CD8-positive, alpha-beta memory T cell (primary cell): ENCODE results near the gene CAPN12. TPM values are rescaled to one million over a fixed set of nuclear protein-coding genes. Genes with fewer than 3 reads are reported as not detected.
A peak's percentile ranks its signal among the peaks of the same experiment; 100 is the strongest.

Source experiments
- CTCF ChIA-PET: fragments of 350-600 bp; sonication (Branson Sonifier 250); formaldehyde crosslinking; loops from one replicate; lab custom pipeline; 2021; ENCODE audit warnings: antibody characterized with exemption; lab: Charles Lee
- POLR2A ChIA-PET: fragments of 350-600 bp; sonication (Branson Sonifier 250); formaldehyde crosslinking; loops from one replicate; lab custom pipeline; 2021; ENCODE audit warnings: antibody characterized with exemption; lab: Charles Lee
- DNase-seq, 5 donors: peaks; one replicate each; pipeline versions ENCODE4 v3.0.0 to v3.0.0-alpha.2; 2020 to 2022; ENCODE audit warnings: mixed read lengths in 1 of 5
- H3K27ac ChIP-seq: one replicate; pipeline ENCODE4 v1.7.0; 2013; ENCODE audit warnings: low read depth, mild to moderate bottlenecking, low read length, moderate library complexity
- H3K27me3 ChIP-seq: 2 replicates; pipeline ENCODE4 v1.7.0; 2013; ENCODE audit warnings: low read length, mild to moderate bottlenecking; ENCODE audit not compliant: insufficient read depth, poor library complexity, severe bottlenecking
- H3K36me3 ChIP-seq: 2 replicates; pipeline ENCODE4 v1.7.0; 2013; ENCODE audit warnings: mild to moderate bottlenecking, low read length, moderate library complexity; ENCODE audit not compliant: insufficient read depth
- H3K4me1 ChIP-seq: 2 replicates; pipeline ENCODE4 v1.7.0; 2013; ENCODE audit warnings: mild to moderate bottlenecking, low read length, moderate library complexity; ENCODE audit not compliant: insufficient read depth
- H3K4me3 ChIP-seq: 2 replicates; pipeline ENCODE4 v1.7.0; 2013; ENCODE audit warnings: mild to moderate bottlenecking, low read length
- H3K9me3 ChIP-seq: 2 replicates; pipeline ENCODE4 v1.7.0; 2013; ENCODE audit warnings: mild to moderate bottlenecking, low read length
- H3K27ac Mint-ChIP-seq, 8 donors: one replicate each; pipeline ENCODE4 v1.8.0; 2020 to 2021; ENCODE audit warnings: mixed read lengths in 8 of 8, mild to moderate bottlenecking in 6 of 8, inconsistent platforms in 3 of 8, moderate library complexity in 3 of 8
- H3K27me3 Mint-ChIP-seq, 2 donors: one replicate each; pipeline ENCODE4 v1.8.0; 2020 to 2021; ENCODE audit warnings: mixed read lengths in 2 of 2, mild to moderate bottlenecking in 1 of 2, moderate library complexity in 1 of 2
- H3K36me3 Mint-ChIP-seq, 3 donors: one replicate each; pipeline ENCODE4 v1.8.0; 2020 to 2021; ENCODE audit warnings: mixed read lengths in 3 of 3, inconsistent platforms in 1 of 3, mild to moderate bottlenecking in 1 of 3
- H3K4me1 Mint-ChIP-seq, 3 donors: one replicate each; pipeline ENCODE4 v1.8.0; 2020 to 2021; ENCODE audit warnings: mixed read lengths in 3 of 3, inconsistent platforms in 1 of 3, mild to moderate bottlenecking in 1 of 3
- H3K4me3 Mint-ChIP-seq, 7 donors: one replicate each; pipeline ENCODE4 v1.8.0; 2020 to 2021; ENCODE audit warnings: mixed read lengths in 7 of 7, mild to moderate bottlenecking in 6 of 7, moderate library complexity in 4 of 7, inconsistent platforms in 2 of 7
- H3K9me3 Mint-ChIP-seq, 5 donors: one replicate each; pipeline ENCODE4 v1.8.0; 2020 to 2022; ENCODE audit warnings: mixed read lengths in 5 of 5, mild to moderate bottlenecking in 3 of 5, moderate library complexity in 2 of 5, inconsistent platforms in 1 of 5
- polyA plus RNA-seq: library from polyadenylated mRNA; unstranded; fragments of 300-500 nt; fragmentation: Illumina TruSeq; gene quantifications from one replicate; pipeline ENCODE4 v1.2.3, GENCODE V29; 2021
- total RNA-seq, 2 experiments: library from RNA; stranded (reverse); gene quantifications; one replicate each; pipeline ENCODE4 v1.2.3, GENCODE V29; 2021

The CAPN12 gene
- total and polyA plus RNA-seq, 3 experiments from 2014 or later: 5.2 to 19.5 (median 5.3) TPM

- Histone ChIP-seq H3K9me3 (no peaks in the 10 kb centered on the region), H3K27ac (no peak overlapping the region), H3K4me1 (no peaks in the 10 kb centered on the region), H3K27me3 (no peaks in the 10 kb centered on the region), H3K36me3 (no peaks in the 10 kb centered on the region), H3K4me3 (no peak overlapping the region)
- ChIA-PET CTCF (interaction anchor here (1.5 kb wide), 1 partner anchor 204 kb away, joined by 4 read pairs; the partner anchor contains the start of genes MRPS12 and SARS2), POLR2A (no interaction called here)
- peaks cover 0 to 2% of the 10 kb centered on the region in 2 donors for H3K27me3 Mint-ChIP-seq
- peak in 3 of 5 donors; percentile 33 to 47 (median 34) for DNase-seq
- no peaks in the 10 kb centered on the region for H3K9me3 Mint-ChIP-seq
- peak overlapping the region in 4 of 7 donors; percentile 12 to 61 (median 34) for H3K4me3 Mint-ChIP-seq
- H3K36me3 Mint-ChIP-seq: peaks cover 0 to 81% (median 8%) of the 10 kb centered on the region in 3 donors
- H3K4me1 Mint-ChIP-seq: peaks cover 11 to 28% (median 23%) of the 10 kb centered on the region in 3 donors
- H3K27ac Mint-ChIP-seq: peak overlapping the region; percentile 76 to 96 (median 90)
Measured at GRCh38 chr19:38726761-38727301, 17.4 kb downstream of the CAPN12 start.

- H3K4me1 ChIP-seq: no peaks in the 10 kb centered on the region
- Mint-ChIP-seq H3K27ac (peak overlapping the region; percentile 76 to 96 (median 90)), H3K27me3 (peaks cover 0 to 2% of the 10 kb centered on the region in 2 donors), H3K4me3 (peak overlapping the region in 3 of 7 donors; percentile 12 to 61 (median 48)), H3K9me3 (no peaks in the 10 kb centered on the region), H3K36me3 (peaks cover 0 to 82% (median 8%) of the 10 kb centered on the region in 3 donors), H3K4me1 (peaks cover 11 to 22% (median 21%) of the 10 kb centered on the region in 3 donors)
- H3K36me3 ChIP-seq: no peaks in the 10 kb centered on the region
- H3K27ac ChIP-seq: no peak overlapping the region
- POLR2A ChIA-PET: no interaction called here
- CTCF ChIA-PET: interaction anchor here (1.0 to 1.5 kb wide), 2 partner anchors 11 to 204 kb away, joined by 3 to 4 read pairs; partner anchors contain the start of genes MRPS12 and SARS2
- no peaks in the 10 kb centered on the region for H3K9me3 ChIP-seq
- no peak for DNase-seq
- no peaks in the 10 kb centered on the region for H3K27me3 ChIP-seq
- no peak overlapping the region for H3K4me3 ChIP-seq
Measured at GRCh38 chr19:38726284-38726673, 18.0 kb downstream of the CAPN12 start.

GRCh38 chr19:38725469-38726283 lies 18.6 kb downstream of the CAPN12 start:
- Histone ChIP-seq H3K27me3 (no peaks in the 10 kb centered on the region), H3K36me3 (no peaks in the 10 kb centered on the region), H3K4me3 (no peak overlapping the region), H3K27ac (no peak overlapping the region), H3K4me1 (no peaks in the 10 kb centered on the region), H3K9me3 (no peaks in the 10 kb centered on the region)
- ChIA-PET POLR2A (no interaction called here), CTCF (interaction anchor here (1.0 to 1.5 kb wide), 3 partner anchors 11 to 205 kb away, joined by 3 to 4 read pairs (median 3); partner anchors contain the start of genes MRPS12 and SARS2)
- Mint-ChIP-seq H3K27ac (peak overlapping the region in 7 of 8 donors; percentile 76 to 96 (median 93)), H3K4me1 (peaks cover 11 to 21% (median 21%) of the 10 kb centered on the region in 3 donors), H3K4me3 (no peak overlapping the region), H3K9me3 (no peaks in the 10 kb centered on the region), H3K27me3 (no peaks in the 10 kb centered on the region), H3K36me3 (peaks cover 0 to 87% (median 8%) of the 10 kb centered on the region in 3 donors)
- no peak for DNase-seq

- ChIA-PET POLR2A (no interaction called here), CTCF (interaction anchor here (1.1 to 1.6 kb wide), 6 partner anchors 38 to 209 kb away, joined by 3 to 5 read pairs (median 4); no protein-coding TSS in a partner anchor)
- no peaks in the 10 kb centered on the region for H3K9me3 ChIP-seq
- no peaks in the 10 kb centered on the region for H3K27me3 ChIP-seq
- H3K4me1 ChIP-seq: no peaks in the 10 kb centered on the region
- peaks cover 0 to 87% (median 2%) of the 10 kb centered on the region in 3 donors for H3K36me3 Mint-ChIP-seq
- no peak for DNase-seq
- H3K27ac Mint-ChIP-seq: peak overlapping the region in 1 of 8 donors; percentile 56
- no peaks in the 10 kb centered on the region for H3K36me3 ChIP-seq
- no peaks in the 10 kb centered on the region for H3K9me3 Mint-ChIP-seq
- no peak overlapping the region for H3K4me3 ChIP-seq
- peaks cover 10 to 14% (median 11%) of the 10 kb centered on the region in 3 donors for H3K4me1 Mint-ChIP-seq
- no peaks in the 10 kb centered on the region for H3K27me3 Mint-ChIP-seq
- no peak overlapping the region for H3K27ac ChIP-seq
- no peak overlapping the region for H3K4me3 Mint-ChIP-seq
Measured at GRCh38 chr19:38723990-38724854, 20.1 kb downstream of the CAPN12 start.

GRCh38 chr19:38723606-38723965 lies 20.7 kb downstream of the CAPN12 start:
- Mint-ChIP-seq H3K27ac (peak overlapping the region in 2 of 8 donors; percentile 12 to 26), H3K4me3 (no peak overlapping the region), H3K27me3 (no peaks in the 10 kb centered on the region), H3K4me1 (peaks cover 10 to 14% (median 11%) of the 10 kb centered on the region in 3 donors), H3K36me3 (peaks cover 0 to 88% (median 2%) of the 10 kb centered on the region in 3 donors), H3K9me3 (no peaks in the 10 kb centered on the region)
- H3K4me3 ChIP-seq: no peak overlapping the region
- CTCF ChIA-PET: interaction anchor here (1.1 to 1.6 kb wide), 5 partner anchors 37 to 208 kb away, joined by 3 to 5 read pairs (median 4); no protein-coding TSS in a partner anchor
- POLR2A ChIA-PET: no interaction called here
- no peaks in the 10 kb centered on the region for H3K4me1 ChIP-seq
- H3K27ac ChIP-seq: no peak overlapping the region
- no peaks in the 10 kb centered on the region for H3K36me3 ChIP-seq
- DNase-seq: no peak
- H3K27me3 ChIP-seq: no peaks in the 10 kb centered on the region
- no peaks in the 10 kb centered on the region for H3K9me3 ChIP-seq

GRCh38 chr19:38722947-38723605 lies 21.2 kb downstream of the CAPN12 start:
- no peak overlapping the region for H3K4me3 Mint-ChIP-seq
- DNase-seq: no peak
- no peaks in the 10 kb centered on the region for H3K9me3 Mint-ChIP-seq
- Histone ChIP-seq H3K36me3 (no peaks in the 10 kb centered on the region), H3K9me3 (no peaks in the 10 kb centered on the region), H3K4me1 (no peaks in the 10 kb centered on the region), H3K27me3 (no peaks in the 10 kb centered on the region), H3K4me3 (no peak overlapping the region), H3K27ac (no peak overlapping the region)
- CTCF ChIA-PET: interaction anchor here (1.1 to 1.6 kb wide), 5 partner anchors 37 to 208 kb away, joined by 3 to 5 read pairs (median 4); no protein-coding TSS in a partner anchor
- POLR2A ChIA-PET: no interaction called here
- peaks cover 0 to 87% (median 2%) of the 10 kb centered on the region in 3 donors for H3K36me3 Mint-ChIP-seq
- H3K4me1 Mint-ChIP-seq: peaks cover 10 to 14% (median 11%) of the 10 kb centered on the region in 3 donors
- peak overlapping the region in 2 of 8 donors; percentile 12 to 26 for H3K27ac Mint-ChIP-seq
- no peaks in the 10 kb centered on the region for H3K27me3 Mint-ChIP-seq
